Smooth muscle cell (in vitro differentiated cells): ENCODE data around the gene FBXL7. TPM values are rescaled to one million over a fixed set of nuclear protein-coding genes. Genes with fewer than 3 reads are reported as not detected.

ENCODE experiments used
- DNase-seq: peaks from one replicate; lab custom pipeline; 2025; ENCODE audit not compliant: unreplicated experiment; lab: John Stamatoyannopoulos, UW
- H2AFZ ChIP-seq: fragments of 200-600 bp; sonication (generic); 2 replicates; pipeline ENCODE4 v1.6.0; 2016; ENCODE audit warnings: antibody characterized with exemption, low read depth, mild to moderate bottlenecking
- H3F3A ChIP-seq: fragments of 200-600 bp; sonication (generic); 2 replicates; pipeline ENCODE4 v1.6.0; 2017; ENCODE audit warnings: antibody characterized with exemption, low read depth
- H3K27ac ChIP-seq: fragments of 200-600 bp; sonication (generic); 2 replicates; pipeline ENCODE4 v1.5.1; 2016; ENCODE audit warnings: low read depth, mild to moderate bottlenecking
- H3K27me3 ChIP-seq: fragments of 200-600 bp; sonication (generic); 2 replicates; pipeline ENCODE4 v1.6.1; 2016; ENCODE audit warnings: low read depth, mild to moderate bottlenecking
- H3K36me3 ChIP-seq: fragments of 200-600 bp; sonication (generic); 2 replicates; pipeline ENCODE4 v1.5.1; 2016; ENCODE audit warnings: low read depth
- H3K4me1 ChIP-seq: fragments of 200-600 bp; sonication (generic); 2 replicates; pipeline ENCODE4 v1.5.1; 2016; ENCODE audit warnings: low read depth
- H3K4me2 ChIP-seq: fragments of 200-600 bp; sonication (generic); 2 replicates; pipeline ENCODE4 v1.6.0; 2016; ENCODE audit warnings: mild to moderate bottlenecking
- H3K4me3 ChIP-seq: fragments of 200-600 bp; sonication (generic); 2 replicates; pipeline ENCODE4 v1.5.1; 2016; ENCODE audit warnings: mild to moderate bottlenecking
- H3K79me2 ChIP-seq: fragments of 200-600 bp; sonication (generic); 2 replicates; pipeline ENCODE4 v1.6.0; 2016; ENCODE audit warnings: low read depth, mild to moderate bottlenecking
- H3K9ac ChIP-seq: fragments of 200-600 bp; sonication (generic); 2 replicates; pipeline ENCODE4 v1.6.0; 2016; ENCODE audit warnings: low read depth
- H3K9me3 ChIP-seq: fragments of 200-600 bp; sonication (generic); replicated peaks from 2 replicates; pipeline ENCODE4 v1.5.1; 2016; ENCODE audit warnings: low read depth
- H4K20me1 ChIP-seq: fragments of 200-600 bp; sonication (generic); 2 replicates; pipeline ENCODE4 v1.6.0; 2016; ENCODE audit warnings: low read depth
- CTCF ChIP-seq: fragments of 200-600 bp; sonication (generic); IDR thresholded peaks from 2 replicates; pipeline ENCODE4 v1.5.1; 2017; ENCODE audit warnings: borderline replicate concordance, mild to moderate bottlenecking, antibody characterized with exemption; ENCODE audit not compliant: insufficient read depth, poor library complexity, severe bottlenecking
- WGBS: methylation state at CpG from one replicate; pipeline ENCODE4 v1.1.7; 2016; ENCODE audit warnings: low lambda C conversion rate; 5-methylcytosine and 5-hydroxymethylcytosine counted together
- polyA plus RNA-seq: library from polyadenylated mRNA; unstranded; fragments of >200 nt; fragmentation: Nextera tagmentation; extraction: Ambion mirVana; gene quantifications from 2 replicates; pipeline ENCODE4 v1.2.1, GENCODE V29; 2016
- total RNA-seq: library from RNA; depleted of rRNA; stranded (reverse); fragments of >200 nt; gene quantifications from 2 replicates; pipeline ENCODE4 v1.2.3, GENCODE V29; 2014

FBXL7 gene
- total and polyA plus RNA-seq, 2 experiments from 2014 or later: 20.2 to 21.0 TPM

GRCh38 chr5:15610216-15610615 lies 110.2 kb downstream of the FBXL7 start:
- no peak overlapping the region for H2AFZ ChIP-seq
- H4K20me1 ChIP-seq: peaks cover 94% of the 10 kb centered on the region
- H3F3A ChIP-seq: no peaks in the 10 kb centered on the region
- no peak overlapping the region for H3K4me2 ChIP-seq
- H3K9me3 ChIP-seq: no peaks in the 10 kb centered on the region
- TF ChIP-seq CTCF: no peak
- no peak overlapping the region for H3K27ac ChIP-seq
- no peak overlapping the region for H3K4me3 ChIP-seq
- peaks cover 9% of the 10 kb centered on the region for H3K79me2 ChIP-seq
- H3K9ac ChIP-seq: no peak overlapping the region
- DNase-seq: no peak
- 72% methylated on average over 2 of the region's 2 CpGs for whole genome bisulfite sequencing
- H3K4me1 ChIP-seq: no peaks in the 10 kb centered on the region
- H3K27me3 ChIP-seq: no peaks in the 10 kb centered on the region
- no peaks in the 10 kb centered on the region for H3K36me3 ChIP-seq

DNA sequence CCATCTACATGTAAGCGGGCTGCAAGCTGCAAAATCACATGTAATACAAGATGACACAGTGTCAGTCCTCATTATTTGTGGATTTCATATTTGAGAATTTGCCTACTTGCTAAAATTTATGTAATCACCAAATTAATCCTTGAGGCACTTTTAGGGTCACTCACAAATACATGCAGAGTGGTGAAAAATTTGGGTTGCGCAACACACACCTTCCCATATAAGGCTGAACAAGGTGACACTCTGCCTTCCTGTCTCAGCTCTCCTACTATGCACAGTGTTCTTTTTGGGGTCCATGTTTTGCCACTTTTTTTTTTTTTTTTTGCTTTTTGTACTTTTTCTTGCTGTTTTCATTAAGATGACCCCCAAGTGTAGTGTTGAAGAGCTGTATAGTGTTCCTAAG lies 111.0 kb downstream of the FBXL7 start:
- H3K9me3 ChIP-seq: no peaks in the 10 kb centered on the region
- H3K4me1 ChIP-seq: no peaks in the 10 kb centered on the region
- DNase-seq: no peak
- TF ChIP-seq CTCF: no peak
- no peak overlapping the region for H3K27ac ChIP-seq
- H3F3A ChIP-seq: no peaks in the 10 kb centered on the region
- H4K20me1 ChIP-seq: peaks cover 94% of the 10 kb centered on the region
- no peaks in the 10 kb centered on the region for H3K36me3 ChIP-seq
- H3K9ac ChIP-seq: no peak overlapping the region
- no peak overlapping the region for H3K4me3 ChIP-seq
- H3K79me2 ChIP-seq: peaks cover 9% of the 10 kb centered on the region
- no peak overlapping the region for H3K4me2 ChIP-seq
- no peaks in the 10 kb centered on the region for H3K27me3 ChIP-seq
- H2AFZ ChIP-seq: no peak overlapping the region
- WGBS: 98% methylated on average over 2 of the region's 2 CpGs

- Histone ChIP-seq H3K4me1 (no peaks in the 10 kb centered on the region), H3K4me2 (no peak overlapping the region), H3K9ac (no peak overlapping the region), H3K4me3 (no peak overlapping the region), H3K36me3 (no peaks in the 10 kb centered on the region), H3K27ac (no peak overlapping the region), H2AFZ (no peak overlapping the region), H4K20me1 (peaks cover 87% of the 10 kb centered on the region), H3K79me2 (peaks cover 9% of the 10 kb centered on the region), H3K27me3 (no peaks in the 10 kb centered on the region), H3F3A (no peaks in the 10 kb centered on the region), H3K9me3 (no peaks in the 10 kb centered on the region)
- TF ChIP-seq CTCF: no peak
- no peak for DNase-seq
- WGBS: 93% methylated on average over 1 of the region's 1 CpG
Measured at GRCh38 chr5:15612915-15613635, 113.1 kb downstream of the FBXL7 start.

DNA sequence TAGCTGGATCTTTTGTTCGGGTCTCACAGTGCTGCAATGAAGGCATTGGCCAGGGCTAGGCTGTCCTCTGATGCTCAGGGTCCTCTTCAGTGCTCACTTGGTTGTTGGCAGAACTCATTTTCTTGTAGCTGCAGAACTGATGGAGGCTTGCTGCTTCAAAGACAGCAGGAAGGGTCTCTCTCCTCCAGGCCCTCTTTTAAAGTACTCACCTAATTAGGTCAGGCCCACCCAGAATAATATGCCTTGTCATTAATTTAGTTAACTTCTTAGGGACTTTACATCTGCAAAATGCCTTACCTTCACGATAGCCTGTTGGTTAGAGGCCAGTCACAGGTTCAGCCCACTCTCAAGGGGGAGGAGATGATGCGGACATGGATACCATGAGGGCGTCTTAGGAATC lies 114.7 kb downstream of the FBXL7 start:
- Histone ChIP-seq H3K4me2 (no peak overlapping the region), H3K4me1 (no peaks in the 10 kb centered on the region), H3K9ac (no peak overlapping the region), H3K79me2 (peaks cover 12% of the 10 kb centered on the region), H3K36me3 (no peaks in the 10 kb centered on the region), H3K4me3 (no peak overlapping the region), H3K9me3 (no peaks in the 10 kb centered on the region), H3K27me3 (no peaks in the 10 kb centered on the region), H3K27ac (no peak overlapping the region), H2AFZ (no peak overlapping the region), H4K20me1 (peaks cover 80% of the 10 kb centered on the region), H3F3A (no peaks in the 10 kb centered on the region)
- no peak for TF ChIP-seq CTCF
- 94% methylated on average over 4 of the region's 4 CpGs for WGBS
- DNase-seq: no peak
